Measurements from ENCODE around the gene COA4. TPM values are rescaled to one million over a fixed set of nuclear protein-coding genes. Genes with fewer than 3 reads are reported as not detected.
"Not testable (repeated sequence)": the region's sequence is repeated elsewhere in the genome, so short reads cannot be mapped to it uniquely, and the experiment has no call there.

The COA4 gene
- total RNA-seq, 6 donors from 2014 or later = 27.2 to 77.4 (median 47.5) TPM

- H3K4me3 ChIP-seq = no peak overlapping the region
- H3K36me3 ChIP-seq = peaks cover 0 to 48% (median 8%) of the 10 kb centered on the region in 4 donors
- H3K27ac ChIP-seq = no peak overlapping the region
- ATAC-seq (ENCODE audit: low FRiP score in 2 of 2) (no peak), DNase-seq (no peak)
- H3K4me1 ChIP-seq = no peaks in the 10 kb centered on the region
- TF ChIP-seq POLR2A (IDR thresholded peaks at IDR 0.05) = no peak
- TF ChIP-seq CTCF (IDR thresholded peaks at IDR 0.05) = no peak
- no peak for TF ChIP-seq EP300 (IDR thresholded peaks at IDR 0.05)
- TF ChIP-seq POLR2AphosphoS5 (IDR thresholded peaks at IDR 0.05) = no peak
- no peaks in the 10 kb centered on the region for H3K9me3 ChIP-seq
- WGBS, 2 donors = 77 to 97% methylated on average over 3 of the region's 3 CpGs
- no peaks in the 10 kb centered on the region for H3K27me3 ChIP-seq
Measured at GRCh38 chr11:73893041-73893440, 16.4 kb upstream of the COA4 start.

GRCh38 chr11:73889536-73889935, 12.9 kb upstream of the COA4 start:
- Histone ChIP-seq H3K27ac (no peak overlapping the region), H3K9me3 (no peaks in the 10 kb centered on the region), H3K4me3 (no peak overlapping the region), H3K4me1 (no peaks in the 10 kb centered on the region), H3K27me3 (no peaks in the 10 kb centered on the region), H3K36me3 (peaks cover 0 to 48% (median 8%) of the 10 kb centered on the region in 4 donors)
- WGBS, 2 donors = 87 to 100% methylated on average over 1 of the region's 1 CpG
- TF ChIP-seq EP300 (IDR thresholded peaks at IDR 0.05) (no peak), POLR2AphosphoS5 (IDR thresholded peaks at IDR 0.05) (no peak), CTCF (IDR thresholded peaks at IDR 0.05) (no peak), POLR2A (IDR thresholded peaks at IDR 0.05) (no peak)
- ATAC-seq (ENCODE audit: low FRiP score in 2 of 2) (no peak), DNase-seq (no peak)

DNA sequence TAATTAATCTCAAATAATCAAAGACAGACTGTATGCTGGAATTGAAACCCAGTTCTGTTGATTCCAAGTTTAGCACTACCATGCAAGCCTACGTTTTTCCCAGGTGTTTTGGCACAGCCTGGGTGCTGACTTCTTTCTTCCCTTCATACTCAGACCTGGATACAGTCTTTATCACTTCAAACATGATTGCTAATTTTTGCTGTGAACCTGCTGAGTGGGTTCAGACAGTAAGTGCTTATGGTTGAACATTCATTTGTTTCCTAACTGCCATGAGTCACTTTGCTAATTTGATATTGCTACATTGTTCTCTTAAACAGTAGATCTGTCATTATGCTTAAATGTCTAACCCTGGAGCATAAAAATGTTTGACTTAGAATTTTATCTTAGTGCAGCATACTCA, 12.4 kb upstream of the COA4 start:
- Histone ChIP-seq H3K4me3 (no peak overlapping the region), H3K9me3 (no peaks in the 10 kb centered on the region), H3K27ac (no peak overlapping the region), H3K27me3 (no peaks in the 10 kb centered on the region), H3K4me1 (no peaks in the 10 kb centered on the region), H3K36me3 (peaks cover 0 to 46% (median 7%) of the 10 kb centered on the region in 4 donors)
- TF ChIP-seq POLR2A (IDR thresholded peaks at IDR 0.05) (no peak), CTCF (IDR thresholded peaks at IDR 0.05) (no peak), POLR2AphosphoS5 (IDR thresholded peaks at IDR 0.05) (no peak), EP300 (IDR thresholded peaks at IDR 0.05) (no peak)
- DNase-seq (no peak), ATAC-seq (ENCODE audit: low FRiP score in 2 of 2) (no peak)
- WGBS, 2 donors = 51 to 55% methylated on average over 1 of the region's 1 CpG

DNA sequence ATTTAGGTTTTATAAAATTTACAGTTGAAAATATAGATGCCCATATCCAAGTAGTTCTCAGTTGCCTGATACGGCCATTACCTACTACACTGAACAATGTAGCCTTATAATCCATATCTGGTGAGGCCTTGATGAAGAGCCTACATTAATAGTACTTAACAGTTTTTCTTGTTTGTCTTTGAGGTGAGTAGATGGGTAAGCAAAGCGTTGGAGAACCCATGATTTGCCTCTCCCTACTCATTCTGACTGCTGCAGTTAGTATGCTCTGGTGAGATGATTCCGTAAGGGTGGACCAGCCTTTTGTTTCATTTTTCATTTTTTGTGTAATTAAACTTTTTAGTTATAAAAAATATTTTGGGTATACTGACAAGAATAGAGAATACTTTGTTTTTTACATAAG, 11.6 kb upstream of the COA4 start:
- DNase-seq = no peak
- TF ChIP-seq EP300 (IDR thresholded peaks at IDR 0.05) (no peak), POLR2AphosphoS5 (IDR thresholded peaks at IDR 0.05) (no peak), CTCF (IDR thresholded peaks at IDR 0.05) (no peak), POLR2A (IDR thresholded peaks at IDR 0.05) (no peak)
- Histone ChIP-seq H3K4me1 (no peaks in the 10 kb centered on the region), H3K27me3 (no peaks in the 10 kb centered on the region), H3K4me3 (no peak overlapping the region), H3K27ac (no peak overlapping the region), H3K9me3 (no peaks in the 10 kb centered on the region), H3K36me3 (peaks cover 0 to 45% (median 6%) of the 10 kb centered on the region in 4 donors)
- 86 to 90% methylated on average over 3 of the region's 3 CpGs for WGBS, 2 donors
- no peak for ATAC-seq (ENCODE audit: low FRiP score in 2 of 2)

DNA sequence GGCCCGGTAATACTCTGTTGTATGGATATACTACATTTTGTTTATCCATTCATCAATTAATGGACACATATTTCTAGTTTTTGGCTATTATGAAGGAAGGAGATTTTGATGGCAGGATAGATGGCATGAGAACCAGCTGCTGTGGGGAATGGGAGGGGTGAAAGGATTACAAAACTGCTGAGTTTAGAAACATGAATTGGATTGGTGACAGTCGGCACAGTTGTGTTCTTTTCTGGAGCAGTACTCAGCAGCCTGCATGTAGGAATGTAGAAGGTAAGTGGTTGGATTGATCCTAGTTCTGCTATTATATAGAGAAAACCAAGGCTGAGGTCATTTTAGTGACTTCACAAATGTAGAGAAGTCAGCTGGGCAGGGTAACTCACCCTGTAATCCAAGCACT, 7.2 kb upstream of the COA4 start:
- H3K27ac ChIP-seq = no peak overlapping the region
- DNase-seq (no peak), ATAC-seq (ENCODE audit: low FRiP score in 2 of 2) (no peak)
- H3K27me3 ChIP-seq = no peaks in the 10 kb centered on the region
- TF ChIP-seq EP300 (IDR thresholded peaks at IDR 0.05) (no peak), POLR2AphosphoS5 (IDR thresholded peaks at IDR 0.05) (no peak), POLR2A (IDR thresholded peaks at IDR 0.05) (no peak), CTCF (IDR thresholded peaks at IDR 0.05) (no peak)
- H3K36me3 ChIP-seq = peaks cover 0 to 14% (median 2%) of the 10 kb centered on the region in 4 donors
- no peak overlapping the region for H3K4me3 ChIP-seq
- WGBS, 2 donors = 88% methylated on average over 2 of the region's 2 CpGs
- H3K9me3 ChIP-seq = no peaks in the 10 kb centered on the region
- H3K4me1 ChIP-seq = no peaks in the 10 kb centered on the region

- not testable (repeated sequence) for DNase-seq; H3K4me3 ChIP-seq; ATAC-seq (ENCODE audit: low FRiP score in 2 of 2); H3K27ac ChIP-seq; H3K27me3 ChIP-seq; H3K36me3 ChIP-seq; H3K9me3 ChIP-seq
- H3K4me1 ChIP-seq = peaks cover 12 to 18% (median 13%) of the 10 kb centered on the region in 4 donors
- WGBS, 2 donors = 88 to 92% methylated on average over 10 of the region's 10 CpGs
Measured at GRCh38 chr11:73880449-73880848, 3.8 kb upstream of the COA4 start.

Measured in upper lobe of left lung (tissue), 6 donors.